GM18505 (cell line): ENCODE data around the gene TRABD.
A peak's percentile ranks its signal among the peaks of the same experiment; 100 is the strongest.

Source experiments
- ATAC-seq: cut with Tn5 transposase; IDR thresholded peaks from one replicate; pipeline ENCODE4 v1.9.1; 2021; ENCODE audit not compliant: unreplicated experiment
- POLR2A ChIP-seq: IDR thresholded peaks from 4 replicates; pipeline ENCODE4 v1.6.1; 2011; ENCODE audit warnings: borderline replicate concordance; ENCODE audit not compliant: insufficient read depth, insufficient read length; ENCODE audit errors: extremely low read depth

The TRABD gene

DNA sequence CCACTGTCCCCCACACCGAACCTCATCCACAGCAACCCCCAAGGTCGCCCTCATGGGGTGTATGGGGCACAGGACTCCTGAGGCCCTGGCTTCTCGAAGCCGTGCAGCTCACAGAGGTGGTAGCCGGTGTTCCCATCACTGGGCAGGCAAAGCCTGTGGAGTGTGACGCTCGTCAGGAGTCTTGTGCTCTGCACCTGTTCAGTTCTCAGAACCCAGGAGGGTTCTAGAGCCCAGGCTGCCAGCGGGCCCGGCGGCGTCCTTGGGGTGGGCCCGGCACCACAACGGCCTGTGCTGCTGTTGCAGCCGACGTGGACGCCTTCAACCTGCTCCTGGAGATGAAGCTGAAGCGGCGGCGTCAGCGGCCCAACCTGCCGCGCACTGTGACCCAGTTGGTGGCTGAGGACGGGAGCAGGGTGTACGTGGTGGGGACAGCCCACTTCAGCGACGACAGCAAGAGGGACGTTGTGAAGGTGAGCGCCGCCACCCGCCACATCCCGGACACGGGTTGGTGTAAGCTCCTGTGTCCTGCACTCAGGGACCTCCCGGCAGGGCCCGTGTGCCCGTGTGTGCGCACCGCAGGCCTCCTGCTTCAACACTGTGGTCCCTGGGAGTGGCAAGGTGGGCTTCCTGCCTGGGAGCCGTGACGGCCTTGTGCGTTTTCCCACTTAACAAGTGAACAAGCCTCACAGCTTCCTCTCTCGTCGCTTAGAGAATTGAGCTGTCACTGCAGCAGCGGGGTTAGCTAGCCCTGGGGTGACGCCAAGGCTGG is 8.5 kb downstream of the TRABD start:
- no peak for ATAC-seq
- no peak for TF ChIP-seq POLR2A

DNA sequence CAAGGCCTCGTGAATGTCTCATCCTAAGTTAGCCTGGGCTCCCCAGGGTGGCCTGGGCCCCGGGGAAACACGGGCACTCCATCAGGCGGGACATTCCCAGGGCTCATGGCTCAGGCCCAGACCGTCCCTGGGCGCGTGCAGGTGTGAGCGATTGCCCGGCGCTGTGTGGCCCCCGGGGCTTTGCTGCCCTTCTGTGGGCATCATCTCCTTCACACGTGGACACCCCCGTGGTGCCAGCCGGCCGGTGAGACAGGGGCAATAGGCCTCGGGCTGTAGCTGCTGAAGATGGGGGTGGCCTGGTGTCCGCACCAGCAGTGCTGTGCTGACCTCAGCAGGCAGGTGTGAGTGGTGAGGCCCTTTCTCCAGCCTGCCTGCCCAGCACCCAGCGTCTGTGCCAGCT is 10.5 kb downstream of the TRABD start:
- TF ChIP-seq POLR2A: peak; percentile 22
- no peak for ATAC-seq

DNA sequence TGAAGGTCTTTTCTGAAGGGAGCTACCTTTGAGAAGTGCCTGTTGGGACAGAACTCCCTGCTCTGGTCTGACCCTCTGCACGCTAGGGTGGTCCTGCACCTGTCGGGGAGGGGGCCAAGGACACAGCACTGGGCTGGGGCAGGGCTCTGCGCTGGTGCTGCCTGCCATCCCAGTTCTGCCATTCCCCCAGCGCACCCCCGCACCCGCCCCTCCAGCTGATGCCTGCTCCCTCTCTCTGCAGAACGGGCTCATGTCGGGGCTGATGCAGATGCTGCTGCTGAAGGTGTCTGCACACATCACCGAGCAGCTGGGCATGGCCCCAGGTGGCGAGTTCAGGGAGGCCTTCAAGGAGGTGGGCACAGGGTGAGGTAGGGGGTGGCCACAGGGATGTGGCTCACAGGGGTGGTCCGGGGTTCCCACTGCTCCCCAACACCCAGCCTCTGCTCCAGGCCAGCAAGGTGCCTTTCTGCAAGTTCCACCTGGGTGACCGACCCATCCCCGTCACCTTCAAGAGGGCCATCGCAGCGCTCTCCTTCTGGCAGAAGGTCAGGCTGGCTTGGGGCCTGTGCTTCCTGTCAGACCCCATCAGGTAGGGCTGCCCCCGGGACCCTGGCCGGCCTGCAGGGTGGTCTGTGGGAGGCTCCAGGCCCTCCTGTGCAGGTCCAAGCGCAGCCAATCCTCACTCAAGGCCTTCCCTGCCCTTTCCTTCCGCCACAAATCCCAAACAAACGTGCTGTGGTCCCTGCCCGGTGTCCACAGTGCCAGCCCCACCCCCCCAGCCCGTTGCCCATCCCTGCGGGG is 11.5 kb downstream of the TRABD start:
- TF ChIP-seq POLR2A: no peak
- no peak for ATAC-seq

DNA sequence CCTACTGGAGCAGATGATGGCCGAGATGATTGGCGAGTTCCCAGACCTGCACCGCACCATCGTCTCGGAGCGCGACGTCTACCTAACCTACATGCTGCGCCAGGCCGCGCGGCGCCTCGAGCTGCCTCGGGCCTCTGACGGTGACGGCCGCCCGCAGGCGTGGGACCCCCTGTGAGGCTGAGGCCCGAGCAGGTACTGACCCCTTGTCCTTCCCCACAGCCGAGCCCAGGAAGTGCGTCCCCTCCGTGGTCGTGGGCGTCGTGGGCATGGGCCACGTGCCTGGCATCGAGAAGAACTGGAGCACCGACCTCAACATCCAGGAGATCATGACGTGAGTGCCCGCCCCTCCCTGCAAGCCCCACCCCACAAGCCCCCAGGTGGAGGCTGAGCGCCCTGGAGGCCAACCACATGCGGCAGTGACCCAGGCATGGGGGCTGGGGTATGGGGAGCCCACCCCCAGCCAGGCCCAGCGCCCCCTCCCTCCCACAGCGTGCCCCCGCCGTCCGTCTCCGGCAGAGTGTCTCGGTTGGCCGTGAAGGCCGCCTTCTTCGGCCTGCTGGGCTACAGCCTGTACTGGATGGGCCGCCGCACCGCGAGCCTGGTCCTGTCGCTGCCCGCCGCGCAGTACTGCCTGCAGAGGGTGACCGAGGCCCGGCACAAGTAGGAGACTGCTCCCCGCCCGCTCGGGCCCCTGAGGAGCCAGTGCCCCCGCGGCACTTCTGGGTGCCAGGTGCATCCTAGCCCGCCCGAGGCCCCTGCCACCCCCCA is 12.3 kb downstream of the TRABD start:
- TF ChIP-seq POLR2A: no peak
- ATAC-seq: no peak

DNA sequence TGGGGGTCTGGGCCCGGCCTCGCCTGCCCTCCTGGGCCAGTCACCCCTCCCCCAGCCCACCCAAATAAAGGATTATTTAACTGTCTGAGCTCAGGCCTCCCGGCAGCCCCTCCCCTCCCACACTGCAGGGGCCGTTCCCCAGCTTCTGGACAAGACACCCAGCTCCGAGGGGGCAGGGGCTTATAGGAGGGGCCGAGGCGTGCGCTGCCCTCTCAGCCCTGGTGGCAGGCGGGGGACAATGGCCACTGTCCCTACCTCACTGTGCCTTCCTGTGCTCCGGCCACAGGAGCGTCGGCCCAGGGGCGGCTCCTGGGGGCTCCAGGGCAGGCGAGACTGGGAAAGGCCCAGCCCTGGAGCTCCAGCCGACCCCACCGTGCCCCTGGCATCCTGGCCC is 12.9 kb downstream of the TRABD start:
- ATAC-seq: no peak
- no peak for TF ChIP-seq POLR2A

DNA sequence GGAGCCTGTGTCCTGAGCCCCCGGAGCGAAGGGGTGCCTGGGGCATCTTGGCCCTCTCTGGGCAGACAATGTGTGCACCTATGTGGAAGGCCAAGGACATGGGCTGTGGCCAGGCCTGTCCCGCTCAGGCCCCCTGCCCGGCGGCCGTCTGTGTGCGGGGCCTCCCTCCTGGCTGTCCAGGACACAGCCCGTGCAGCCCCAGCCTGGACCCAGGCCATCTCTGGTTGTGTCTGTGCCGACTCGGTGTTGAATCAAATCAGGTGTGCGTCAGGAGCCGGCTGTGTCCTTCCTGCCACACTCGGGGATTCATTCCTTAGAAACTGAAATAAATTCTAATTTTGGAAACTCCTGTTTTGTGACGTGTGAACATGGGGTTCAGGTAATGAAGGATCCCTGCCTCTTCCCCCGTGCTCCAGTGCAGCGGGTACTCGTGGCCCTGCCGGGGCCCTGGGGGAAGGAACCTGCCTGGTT is 13.6 kb downstream of the TRABD start:
- ATAC-seq: no peak
- TF ChIP-seq POLR2A: no peak

DNA sequence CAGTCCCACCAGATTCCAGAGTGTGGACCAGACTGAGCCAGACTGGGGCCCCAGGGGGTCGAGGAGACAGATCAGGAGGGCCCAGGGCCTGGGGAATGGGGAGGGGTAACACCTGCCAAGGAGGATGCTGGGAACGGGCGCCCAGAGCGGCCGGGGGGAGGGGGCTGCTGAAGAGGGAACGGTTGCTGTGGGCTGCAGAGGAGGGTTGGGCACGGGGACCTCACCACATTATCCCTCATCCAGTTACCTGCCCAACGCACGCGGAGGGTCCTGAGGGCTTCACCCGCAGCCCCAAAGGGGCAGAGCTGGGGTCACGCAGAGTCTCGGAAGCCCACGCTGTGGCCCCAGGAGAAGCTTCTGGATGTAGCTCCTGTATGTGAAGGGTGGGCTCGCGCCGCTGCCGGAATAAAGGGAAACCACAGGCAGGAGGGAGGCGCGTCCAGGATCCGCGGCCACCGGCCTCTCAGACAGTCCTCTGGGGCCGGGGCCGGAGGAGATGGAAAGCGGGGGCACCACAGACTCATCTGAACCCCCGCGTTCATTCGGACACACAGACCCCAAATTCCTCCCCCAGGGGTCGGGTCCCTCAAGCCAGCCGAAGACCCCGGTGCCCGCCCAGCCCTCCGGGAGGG is 14.2 kb downstream of the TRABD start:
- TF ChIP-seq POLR2A: peak; percentile 40
- ATAC-seq: no peak

DNA sequence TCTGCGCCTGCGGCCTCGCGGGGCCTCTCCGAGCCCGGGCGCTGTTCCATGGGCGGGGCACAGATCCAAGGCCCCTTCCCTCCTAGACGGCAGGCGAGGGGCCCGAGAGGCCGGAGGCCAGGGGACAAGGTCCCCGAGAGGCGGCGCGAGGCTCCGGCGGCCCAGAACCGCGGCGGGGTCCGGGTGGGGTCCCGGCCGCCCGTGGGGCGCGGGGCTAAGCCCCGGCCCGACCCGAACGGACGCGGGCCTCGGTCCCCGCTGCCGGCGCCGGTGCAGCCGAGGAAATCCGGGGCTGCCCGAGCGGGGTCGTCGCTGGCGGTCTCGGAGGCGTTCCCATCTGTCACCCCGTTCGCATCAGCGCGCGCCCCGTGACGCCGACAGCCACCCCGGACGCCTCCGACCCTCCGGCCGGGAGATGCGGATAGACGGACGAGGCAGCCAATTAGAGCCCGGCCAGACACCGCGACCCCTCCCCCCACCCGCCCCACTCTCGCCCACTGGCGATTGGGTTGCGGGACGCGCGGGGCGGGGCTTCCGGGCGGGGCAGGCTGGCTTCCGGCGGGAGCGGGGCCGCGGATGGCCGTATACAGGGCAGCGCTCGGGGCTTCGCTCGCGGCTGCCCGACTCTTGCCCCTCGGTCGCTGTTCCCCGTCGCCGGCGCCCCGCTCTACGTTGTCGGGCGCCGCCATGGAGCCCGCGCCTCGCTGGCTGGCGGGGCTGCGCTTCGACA is 14.9 kb downstream of the TRABD start, which contains the start of gene SELENOO:
TSS of gene SELENOO (plus strand) at position 551 of the 730 bp plus-strand sequence. CDS start at position 577, 26 bp downstream.
- ATAC-seq: peak; percentile 62

DNA sequence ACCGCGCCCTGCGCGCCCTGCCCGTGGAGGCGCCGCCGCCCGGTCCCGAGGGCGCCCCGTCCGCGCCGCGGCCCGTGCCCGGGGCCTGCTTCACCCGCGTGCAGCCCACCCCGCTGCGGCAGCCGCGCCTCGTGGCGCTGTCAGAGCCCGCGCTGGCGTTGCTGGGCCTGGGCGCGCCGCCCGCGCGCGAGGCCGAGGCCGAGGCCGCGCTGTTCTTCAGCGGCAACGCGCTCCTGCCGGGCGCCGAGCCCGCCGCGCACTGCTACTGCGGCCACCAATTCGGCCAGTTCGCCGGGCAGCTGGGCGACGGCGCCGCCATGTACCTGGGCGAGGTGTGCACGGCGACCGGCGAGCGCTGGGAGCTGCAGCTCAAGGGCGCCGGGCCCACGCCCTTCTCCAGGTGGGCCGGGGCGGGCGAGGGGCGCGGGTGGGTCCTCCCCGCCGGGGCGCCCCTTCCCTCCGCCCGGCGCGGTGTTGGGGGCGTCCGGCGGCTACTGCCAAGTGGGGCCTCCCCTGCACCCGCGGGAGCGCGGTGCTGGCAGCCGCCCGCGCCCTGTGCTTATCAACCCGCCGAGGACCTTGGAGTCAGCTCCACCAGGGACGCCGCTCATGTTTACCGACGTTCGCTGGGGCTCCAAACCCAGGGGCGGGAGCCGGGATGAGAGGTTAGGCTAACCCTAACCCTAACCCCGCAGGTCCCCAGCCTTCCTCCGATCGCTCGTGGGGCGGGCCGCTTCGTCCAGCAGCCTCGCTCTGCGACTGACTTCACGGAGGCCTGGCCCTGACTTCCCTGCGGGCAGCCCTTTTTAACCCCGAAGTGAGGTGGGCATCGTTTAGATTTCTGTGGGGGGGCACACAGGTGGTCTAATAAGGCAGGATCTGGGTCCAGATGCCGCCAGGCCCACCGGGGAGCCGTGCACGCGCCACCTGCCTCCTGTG is 15.7 kb downstream of the TRABD start:
- ATAC-seq: peak; percentile 28
- TF ChIP-seq POLR2A: no peak

More for the DNA sequence above, 14.9 kb downstream of the TRABD start, which contains the start of gene SELENOO:
- peak; percentile 66 for TF ChIP-seq POLR2A

DNA sequence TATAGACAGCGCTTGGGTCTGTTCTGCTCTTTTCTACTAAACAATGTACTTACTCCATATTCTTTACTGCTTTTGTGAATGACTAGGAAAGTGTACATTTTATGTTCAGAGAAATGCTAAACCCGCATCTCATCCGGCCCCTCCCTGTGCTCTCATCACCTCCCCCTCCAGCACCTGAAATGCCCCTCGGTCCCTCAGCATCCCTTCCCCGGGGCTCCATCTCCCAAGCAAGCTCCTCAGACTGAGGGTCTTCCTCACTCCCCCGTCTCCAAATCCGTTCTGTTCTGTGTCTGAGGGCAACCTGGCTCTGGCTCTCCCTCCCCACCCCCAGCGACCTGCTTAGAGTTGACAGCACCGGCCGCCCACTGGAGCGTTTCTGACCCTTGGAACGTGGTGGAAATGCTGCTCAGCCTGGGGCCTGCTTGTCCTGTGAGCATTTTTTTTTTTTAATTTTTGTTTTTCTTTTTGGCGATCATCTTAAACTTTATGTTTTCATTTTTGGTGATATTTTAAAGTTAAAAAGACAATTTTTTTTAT is 16.5 kb downstream of the TRABD start:
- peak; percentile 20 for TF ChIP-seq POLR2A
- no peak for ATAC-seq

DNA sequence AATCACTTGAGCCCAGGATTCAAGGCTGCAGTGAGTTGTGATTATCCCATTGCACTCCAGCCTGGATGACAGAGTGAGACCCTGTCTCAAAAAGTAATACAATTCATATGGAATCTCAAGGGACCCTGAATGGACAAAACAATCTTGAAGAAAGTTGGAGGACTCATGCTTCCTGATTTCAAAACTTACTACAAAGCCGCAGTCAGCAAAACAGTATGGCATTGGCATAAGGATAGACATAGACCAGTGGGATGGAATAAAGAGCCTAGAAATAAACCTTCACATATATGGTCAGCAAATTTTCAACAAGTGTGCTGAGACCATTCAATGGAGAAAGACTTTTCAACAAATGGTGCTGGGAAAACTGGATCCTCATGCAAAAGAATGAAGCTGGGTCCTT is 17.6 kb downstream of the TRABD start:
- no peak for ATAC-seq

More for the DNA sequence above, 17.6 kb downstream of the TRABD start:
- TF ChIP-seq POLR2A: no peak
